HepG2 (cell line): ENCODE measurements around the gene OR2L13. TPM values are rescaled to one million over a fixed set of nuclear protein-coding genes. Genes with fewer than 3 reads are reported as not detected.

Source experiments
- ATAC-seq: fragments of 200-7000 bp; cut with Tn5 transposase; 3 replicates; pipeline ENCODE4 v1.9.1; 2020; ENCODE audit warnings: mild to moderate bottlenecking, moderate library complexity
- BruUV-seq: library from RNA; stranded (reverse); fragments of 400-500 nt; replicated peaks from 2 replicates; lab custom pipeline; 2021; lab: Mats Ljungman, UMichigan
- CTCF ChIA-PET: fragments of 300-600 bp; formaldehyde crosslinking; extraction: SDS; loops from one replicate; lab custom pipeline; 2021; ENCODE audit warnings: low total read pairs, inconsistent platforms, low intra/inter-chr PET ratio; lab: Yijun Ruan, JAX
- POLR2A ChIA-PET: fragments of 350-600 bp; sonication (Branson Sonifier 250); formaldehyde crosslinking; loops from one replicate; lab custom pipeline; 2020; ENCODE audit warnings: antibody characterized with exemption, inconsistent platforms; lab: Yijun Ruan, JAX
- DNase-seq: peaks from one replicate; pipeline ENCODE4 v3.0.0-alpha.2; 2015; ENCODE audit warnings: low spot score
- FAIRE-seq: peaks from 3 replicates; lab custom pipeline; 2011; peaks lifted over from hg19 to GRCh38; lab: Jason Lieb, UNC
- H2AFZ ChIP-seq: one replicate; pipeline ENCODE4 v1.6.1; 2011; ENCODE audit warnings: low read length, inconsistent platforms
- H3K27ac ChIP-seq: fragments of 300-600 bp; 3 replicates; pipeline ENCODE4 v1.8.0; 2011; ENCODE audit warnings: mixed run types, mild to moderate bottlenecking, mixed read lengths, low read length, inconsistent platforms; ENCODE audit not compliant: insufficient read depth; ENCODE audit errors: extremely low read length
- H3K27me3 ChIP-seq, 2 experiments: fragments of 200-600 bp in 1 of 2; 2 replicates in 1 of 2; 3 replicates in 1 of 2; pipeline versions ENCODE4 v1.6.0 to v1.8.0; 2011; ENCODE audit warnings: low read length in 2 of 2, mild to moderate bottlenecking in 2 of 2, moderate library complexity in 2 of 2, inconsistent platforms in 1 of 2; ENCODE audit not compliant: insufficient read depth in 2 of 2, control insufficient read depth in 1 of 2
- H3K36me3 ChIP-seq, 2 experiments: fragments of 200-600 bp in 1 of 2; replicated peaks in 1 of 2; 2 replicates in 1 of 2; 3 replicates in 1 of 2; pipeline versions ENCODE4 v1.5.1 to v1.8.0; 2011; ENCODE audit warnings: low read length in 2 of 2, inconsistent platforms in 1 of 2; ENCODE audit not compliant: insufficient read depth in 2 of 2, control insufficient read depth in 1 of 2
- H3K4me1 ChIP-seq: 2 replicates; pipeline ENCODE4 v1.5.1; 2012; ENCODE audit warnings: low read length, inconsistent platforms; ENCODE audit not compliant: insufficient read depth
- H3K4me2 ChIP-seq: 2 replicates; pipeline ENCODE4 v1.6.0; 2011; ENCODE audit warnings: low read depth, low read length, inconsistent platforms
- H3K4me3 ChIP-seq, 3 experiments: fragments of 200-600 bp in 1 of 3; sonication (generic), shearing (Covaris generic) in 1 of 3; replicated peaks in 1 of 3; 2 replicates each; pipeline ENCODE4 v1.5.1; 2011 to 2016; ENCODE audit warnings: low read length in 3 of 3, inconsistent platforms in 2 of 3, low read depth in 2 of 3, mild to moderate bottlenecking in 2 of 3, control low read depth in 1 of 3, mixed read lengths in 1 of 3; ENCODE audit not compliant: insufficient read depth in 1 of 3
- H3K79me2 ChIP-seq: one replicate; pipeline ENCODE4 v1.6.1; 2011; ENCODE audit warnings: low read length, inconsistent platforms; ENCODE audit not compliant: insufficient read depth
- H3K9ac ChIP-seq: 2 replicates; pipeline ENCODE4 v1.6.0; 2011; ENCODE audit warnings: mild to moderate bottlenecking, low read depth, low read length, inconsistent platforms; ENCODE audit not compliant: insufficient read depth
- H3K9me3 ChIP-seq: 2 replicates; pipeline ENCODE4 v1.5.1; 2012; ENCODE audit warnings: mild to moderate bottlenecking, low read length
- H4K20me1 ChIP-seq: 2 replicates; pipeline ENCODE4 v1.6.0; 2011; ENCODE audit warnings: inconsistent platforms, mild to moderate bottlenecking, low read length, moderate library complexity; ENCODE audit not compliant: insufficient read depth
- ATF5 ChIP-seq: sonication (generic); formaldehyde crosslinking; IDR thresholded peaks from 2 replicates; pipeline ENCODE4 v1.4.0; 2020; ENCODE audit warnings: mild to moderate bottlenecking, low read depth, missing genetic modification reagents
- CEBPB ChIP-seq: IDR thresholded peaks from 2 replicates; pipeline ENCODE4 v1.6.1; 2011; ENCODE audit warnings: low read depth, low read length, improper control_type of control experiment, borderline replicate concordance
- E2F1 ChIP-seq: sonication (generic); formaldehyde crosslinking; IDR thresholded peaks from 2 replicates; pipeline ENCODE4 v1.5.0; 2020; ENCODE audit warnings: missing genetic modification reagents
- KDM5B ChIP-seq: sonication (generic); formaldehyde crosslinking; IDR thresholded peaks from 2 replicates; pipeline ENCODE4 v1.4.0; 2020; ENCODE audit warnings: missing genetic modification reagents, mild to moderate bottlenecking, borderline replicate concordance
- KMT2B ChIP-seq: IDR thresholded peaks from 2 replicates; pipeline ENCODE4 v1.6.1; 2016; ENCODE audit warnings: missing genetic modification reagents, missing compliant biosample characterization
- LBX2 ChIP-seq: sonication (generic); formaldehyde crosslinking; IDR thresholded peaks from 2 replicates; pipeline ENCODE4 v1.5.0; 2020; ENCODE audit warnings: missing genetic modification reagents, mild to moderate bottlenecking, borderline replicate concordance
- NCOR1 ChIP-seq: fragments of 200-600 bp; sonication (generic); IDR thresholded peaks from 2 replicates; pipeline ENCODE4 v1.7.0; 2017; ENCODE audit warnings: antibody characterized with exemption, low read length, borderline replicate concordance
- NR2C2 ChIP-seq: sonication (generic); formaldehyde crosslinking; IDR thresholded peaks from 2 replicates; pipeline ENCODE4 v1.4.0; 2020; ENCODE audit warnings: missing genetic modification reagents, mild to moderate bottlenecking, moderate library complexity, borderline replicate concordance
- PAF1 ChIP-seq: IDR thresholded peaks from 2 replicates; pipeline ENCODE4 v1.6.1; 2016; ENCODE audit warnings: missing genetic modification reagents, missing compliant biosample characterization
- PHF8 ChIP-seq: sonication (generic); formaldehyde crosslinking; IDR thresholded peaks from 2 replicates; pipeline ENCODE4 v1.5.0; 2020; ENCODE audit warnings: missing genetic modification reagents
- SNRNP70 ChIP-seq: fragments of 200-400 bp; formaldehyde crosslinking; IDR thresholded peaks from 2 replicates; pipeline ENCODE4 v1.6.1; 2017; ENCODE audit warnings: mild to moderate bottlenecking, low read depth, low read length, moderate library complexity
- TP53 ChIP-seq: sonication (generic); formaldehyde crosslinking; conservative IDR thresholded peaks from 2 replicates; pipeline ENCODE4 v1.4.0; 2020; ENCODE audit warnings: missing genetic modification reagents
- ZFP36L2 ChIP-seq: sonication (generic); formaldehyde crosslinking; IDR thresholded peaks from 2 replicates; pipeline ENCODE4 v1.4.0; 2020; ENCODE audit warnings: missing genetic modification reagents
- ZFP62 ChIP-seq: sonication (generic); formaldehyde crosslinking; IDR thresholded peaks from 2 replicates; pipeline ENCODE4 v1.4.0; 2020; ENCODE audit warnings: missing genetic modification reagents
- ZNF510 ChIP-seq: sonication (generic); formaldehyde crosslinking; IDR thresholded peaks from 2 replicates; pipeline ENCODE4 v1.4.0; 2020; ENCODE audit warnings: low read depth, mild to moderate bottlenecking, missing genetic modification reagents
- ZNF512 ChIP-seq: sonication (generic); formaldehyde crosslinking; IDR thresholded peaks from 2 replicates; pipeline ENCODE4 v1.4.0; 2020; ENCODE audit warnings: mild to moderate bottlenecking, missing genetic modification reagents
- ZNF652 ChIP-seq: IDR thresholded peaks from 2 replicates; pipeline ENCODE4 v1.6.1; 2016; ENCODE audit warnings: low read depth, borderline replicate concordance
- ZNF768 ChIP-seq: sonication (generic); formaldehyde crosslinking; IDR thresholded peaks from 2 replicates; pipeline ENCODE4 v1.4.0; 2020; ENCODE audit warnings: missing genetic modification reagents
- ZNF788 ChIP-seq: sonication (generic); formaldehyde crosslinking; IDR thresholded peaks from 2 replicates; pipeline ENCODE4 v1.5.0; 2020; ENCODE audit warnings: mild to moderate bottlenecking, missing genetic modification reagents, borderline replicate concordance
- WGBS: methylation state at CpG from one replicate; pipeline ENCODE4 v1.1.6; 2017; ENCODE audit warnings: low lambda C conversion rate; 5-methylcytosine and 5-hydroxymethylcytosine counted together
- in situ Hi-C: cut with HindIII; loops from 2 replicates; pipeline ENCODE4 v1.10.0; 2017; ENCODE audit warnings: low pct_unique_long_range_greater_than_20kb; ENCODE audit not compliant: extremely low pct_ligation_motif_present
- intact Hi-C: fragments of 100-400 bp; cut with micrococcal nuclease; formaldehyde crosslinking; loops from one replicate; pipeline ENCODE4 v1.10.0; 2022; ENCODE audit not compliant: unreplicated experiment
- polyA plus RNA-seq, 8 experiments: library from polyadenylated mRNA; depleted of rRNA in 3 of 8; stranded (reverse) in 7 of 8; unstranded in 1 of 8; fragments of >200 nt; fragmentation: Illumina TruSeq in 4 of 8; extraction: Trizol in 4 of 8; gene quantifications; 2 replicates each; pipeline versions ENCODE4 v1.2.1 to v1.2.3, GENCODE V29; 2011 to 2016; ENCODE audit warnings: low read depth in 4 of 8, missing spikeins in 1 of 8, mixed read lengths in 1 of 8; ENCODE audit not compliant: insufficient read depth in 1 of 8
- total RNA-seq, 5 experiments: library from RNA; depleted of rRNA; stranded (reverse); fragments of >200 nt; fragmentation: Illumina TruSeq; extraction: Trizol; gene quantifications; 2 replicates each; pipeline ENCODE4 v1.2.3, GENCODE V29; 2016; ENCODE audit warnings: low read depth in 1 of 5

OR2L13 gene
- total and polyA plus RNA-seq, 2 of the 13 experiments (the other 11 are each of a cell fraction or from before 2014, with no cell fraction given) = not detected

DNA sequence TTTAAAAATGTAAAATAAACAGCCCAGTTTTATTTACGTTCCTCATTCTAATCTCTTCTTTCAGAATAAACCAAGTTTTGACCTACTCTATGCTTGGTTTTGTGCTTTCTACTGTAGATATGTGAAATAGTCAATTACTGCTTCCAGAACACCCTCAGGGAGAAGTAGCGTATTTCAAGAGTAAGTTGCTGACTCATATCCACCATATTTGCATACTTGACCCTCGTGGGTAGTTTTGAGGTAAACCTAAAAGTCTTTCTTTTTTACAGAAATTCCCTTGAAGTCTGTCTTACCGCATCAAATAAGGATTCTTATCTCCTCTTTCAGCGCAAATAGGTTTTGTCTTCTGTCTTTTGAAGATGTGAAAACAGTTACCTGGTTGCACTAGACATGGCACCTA lies 49.8 kb upstream of the OR2L13 start (continued):
- TF ChIP-seq TP53 (CRISPR knock-in tag) = no peak
- TF ChIP-seq ZNF652 (CRISPR knock-in tag) = no peak

DNA sequence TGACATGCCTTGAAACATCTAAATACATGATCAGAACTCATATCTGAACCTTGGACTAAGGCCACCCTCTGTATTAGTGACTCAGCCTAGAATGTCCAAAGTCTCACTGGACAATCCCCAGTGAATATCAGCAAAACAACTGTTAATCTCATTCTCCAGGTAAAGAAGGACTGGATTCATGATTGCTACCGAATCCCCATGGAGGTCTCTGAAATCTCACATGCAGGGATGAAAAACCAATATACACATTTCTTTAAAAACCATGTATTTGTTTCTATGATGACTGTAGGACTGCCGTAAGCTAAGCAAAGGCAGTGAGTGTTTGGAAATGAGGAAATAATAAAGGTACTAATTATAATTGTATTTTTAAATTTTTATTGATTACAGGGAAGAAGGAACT lies 48.4 kb upstream of the OR2L13 start, which contains the start of gene OR2L3:
TSS of gene OR2L3 (plus strand) at position 301 of the 400 bp plus-strand sequence. CDS start 13,846 bp downstream, outside the sequence.
- H3K4me2 ChIP-seq = no peak within 1 kb of the TSS
- H3K9ac ChIP-seq = no peak within 1 kb of the TSS
- no peaks in the 10 kb centered on the region for H3K79me2 ChIP-seq
- WGBS = 26% methylated on average over 2 of the region's 2 CpGs
- no peaks in the 10 kb centered on the region for H4K20me1 ChIP-seq
- in situ Hi-C loops (no loop called here), intact Hi-C loops (no loop called here)
- H3K4me3 ChIP-seq = no peak within 1 kb of the TSS
- ChIA-PET POLR2A (no interaction called here), CTCF (no interaction called here)
- no peak within 1 kb of the TSS for H2AFZ ChIP-seq
- no peak for DNase-seq
- no TSS peak for BruUV-seq
- no peak within 1 kb of the TSS for H3K27ac ChIP-seq
- H3K9me3 ChIP-seq = peaks cover 68% of the 10 kb centered on the region
- H3K36me3 ChIP-seq = no peaks in the 10 kb centered on the region
- FAIRE-seq = no peak
- ATAC-seq = no peak
- TF ChIP-seq E2F1 (CRISPR knock-in tag) (no peak), LBX2 (CRISPR knock-in tag) (no peak), PHF8 (no peak), ZFP36L2 (CRISPR knock-in tag) (no peak), NCOR1 (no peak), ZNF510 (CRISPR knock-in tag) (no peak), ZFP62 (no peak), CEBPB (no peak), KMT2B (CRISPR knock-in tag) (no peak), ATF5 (CRISPR knock-in tag) (no peak), KDM5B (no peak), NR2C2 (CRISPR knock-in tag) (no peak), PAF1 (CRISPR knock-in tag) (no peak), ZNF768 (CRISPR knock-in tag) (no peak), ZNF788 (CRISPR knock-in tag) (no peak), SNRNP70 (no peak), ZNF512 (no peak)
- H3K27me3 ChIP-seq = no peaks in the 10 kb centered on the region
- no peaks in the 10 kb centered on the region for H3K4me1 ChIP-seq
